Measurements from ENCODE around the gene ASB18. TPM values are rescaled to one million over a fixed set of nuclear protein-coding genes. Genes with fewer than 3 reads are reported as not detected.

Gene ASB18
- total RNA-seq, 2 experiments from 2014 or later = not detected

DNA sequence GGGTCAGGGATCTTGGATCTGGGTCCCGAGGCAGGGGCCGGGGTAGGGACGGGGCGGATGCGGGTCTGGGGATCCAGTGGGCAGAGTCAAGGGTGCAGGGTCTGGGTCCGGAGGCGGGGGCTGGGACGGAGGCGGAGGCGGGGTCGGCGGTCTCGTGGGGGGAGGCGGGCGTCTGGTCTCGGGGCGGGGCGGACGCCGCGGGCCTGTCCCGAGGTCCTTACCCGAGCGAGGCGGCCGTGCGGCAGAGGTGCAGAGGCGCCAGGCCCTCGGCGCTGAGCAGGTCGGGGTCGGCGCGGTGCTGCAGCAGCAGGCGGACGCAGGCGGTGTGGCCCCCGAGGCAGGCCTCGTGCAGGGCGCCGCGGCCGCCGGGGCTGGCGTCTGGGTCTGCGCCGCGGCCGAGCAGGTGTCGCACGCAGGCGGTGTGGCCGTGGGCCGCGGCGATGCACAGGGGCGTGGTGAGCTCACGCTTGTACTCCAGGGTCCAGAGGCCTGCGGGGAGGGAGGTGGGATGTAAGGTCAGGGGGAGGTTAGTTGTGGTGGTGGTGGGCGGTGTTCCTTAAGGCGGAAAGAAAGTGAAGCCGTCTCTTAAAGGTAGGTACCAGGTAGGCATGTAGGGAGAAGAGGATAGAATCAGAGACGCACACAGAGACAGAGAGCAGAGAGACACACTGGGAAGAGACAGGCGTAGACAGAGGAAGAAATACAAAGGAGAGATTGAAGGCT lies 26.6 kb downstream of the ASB18 start:
- no peak for ATAC-seq
- POLR2A ChIA-PET = no interaction called here
- intact Hi-C loops (cut with DNase I, micrococcal nuclease) = no loop called here
- Mint-ChIP-seq H3K4me3 (no peak overlapping the region), H3K9me3 (ENCODE audit: low read depth) (peaks cover 2% of the 10 kb centered on the region), H3K27me3 (peaks cover 43% of the 10 kb centered on the region), H3K27ac (no peak overlapping the region), H3K36me3 (ENCODE audit: low read depth) (no peaks in the 10 kb centered on the region), H3K4me1 (peaks cover 2% of the 10 kb centered on the region)
- DNase-seq = no peak
- CTCF ChIA-PET = interaction anchor here (0.7 kb wide), 1 partner anchor 62 kb away, joined by 3 read pairs; no protein-coding TSS in a partner anchor

DNA sequence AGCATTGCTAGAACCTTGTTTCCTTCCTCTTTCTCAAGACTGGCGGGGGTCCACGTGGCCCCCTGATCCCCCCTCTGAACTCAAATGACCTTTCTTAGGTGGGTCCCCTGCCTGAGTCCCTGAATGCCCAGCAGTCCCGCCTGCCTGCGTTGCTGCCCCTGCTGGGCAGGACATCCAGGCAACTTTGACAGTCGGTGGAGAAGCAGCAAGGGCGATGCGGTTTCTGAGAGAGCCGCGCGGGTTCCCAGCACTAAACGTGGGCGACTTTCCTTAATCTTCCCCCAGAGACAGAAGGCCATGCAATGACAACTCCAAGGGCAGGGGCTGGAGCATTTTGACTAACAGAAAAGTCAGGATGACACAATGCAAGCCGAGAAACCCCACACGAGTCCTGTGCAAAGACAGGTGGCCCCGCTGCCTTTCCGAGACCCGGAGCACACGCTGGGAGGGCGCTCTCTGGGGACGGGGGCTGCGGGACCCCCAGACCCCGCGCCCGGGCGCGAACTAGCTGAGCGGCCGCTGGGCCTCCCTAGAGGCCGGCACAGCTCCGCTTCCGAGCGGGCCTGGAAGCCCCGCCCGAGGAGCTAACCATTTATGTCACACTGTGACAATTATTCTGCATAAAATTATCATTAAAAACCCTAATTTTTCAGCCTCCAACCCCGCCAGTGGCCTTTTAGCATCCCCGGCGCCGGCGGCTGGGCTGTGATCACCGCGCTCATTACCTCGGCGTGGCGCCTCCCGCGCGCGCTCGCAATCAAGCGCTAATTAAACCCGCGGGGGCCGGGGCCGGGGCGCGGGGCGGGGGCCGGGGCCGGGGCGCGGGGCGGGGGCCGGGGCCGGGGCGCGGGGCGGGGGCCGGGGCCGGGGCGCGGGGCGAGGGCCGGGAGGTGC lies 27.4 kb downstream of the ASB18 start:
- H3K9me3 Mint-ChIP-seq (ENCODE audit: low read depth) = peaks cover 4% of the 10 kb centered on the region
- H3K36me3 Mint-ChIP-seq (ENCODE audit: low read depth) = no peaks in the 10 kb centered on the region

GRCh38 chr2:236229186-236229585 lies 35.0 kb downstream of the ASB18 start:
- Mint-ChIP-seq H3K27me3 (peaks cover 22% of the 10 kb centered on the region), H3K4me3 (no peak overlapping the region), H3K4me1 (no peaks in the 10 kb centered on the region), H3K36me3 (ENCODE audit: low read depth) (no peaks in the 10 kb centered on the region), H3K27ac (no peak overlapping the region), H3K9me3 (ENCODE audit: low read depth) (peaks cover 25% of the 10 kb centered on the region)
- intact Hi-C loops (cut with DNase I, micrococcal nuclease) = no loop called here
- DNase-seq (no peak), ATAC-seq (no peak)
- ChIA-PET CTCF (interaction anchor here (0.6 kb wide), 1 partner anchor 591 kb away, joined by 3 read pairs; no protein-coding TSS in a partner anchor), POLR2A (no interaction called here)

More for the DNA sequence above, 27.4 kb downstream of the ASB18 start:
- ChIA-PET CTCF (no interaction called here), POLR2A (no interaction called here)
- no peak for ATAC-seq
- no peak overlapping the region for H3K4me3 Mint-ChIP-seq
- H3K4me1 Mint-ChIP-seq = peaks cover 2% of the 10 kb centered on the region
- H3K27me3 Mint-ChIP-seq = peaks cover 45% of the 10 kb centered on the region
- intact Hi-C loops (cut with DNase I, micrococcal nuclease) = no loop called here
- DNase-seq = no peak
- no peak overlapping the region for H3K27ac Mint-ChIP-seq

DNA sequence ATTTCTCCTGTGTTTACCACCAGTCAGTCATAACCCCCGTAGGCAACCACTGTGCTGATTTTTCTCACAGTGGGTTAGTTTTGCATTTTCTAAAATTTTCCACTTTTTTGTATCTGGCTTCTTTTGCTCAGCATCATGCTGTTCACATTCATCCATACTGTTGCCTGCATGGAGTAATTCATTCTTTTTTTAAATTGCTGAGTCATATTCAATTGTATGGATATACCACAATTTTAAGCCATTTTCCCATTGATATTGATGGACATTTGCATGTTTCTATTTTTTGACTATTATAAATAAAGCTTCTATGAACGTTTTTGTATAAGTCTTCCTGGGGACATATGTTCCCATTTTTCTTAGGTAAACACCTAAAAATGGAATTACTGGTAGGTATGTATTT lies 40.5 kb downstream of the ASB18 start:
- Mint-ChIP-seq H3K27ac (no peak overlapping the region), H3K27me3 (peaks cover 9% of the 10 kb centered on the region), H3K36me3 (ENCODE audit: low read depth) (no peaks in the 10 kb centered on the region), H3K4me1 (no peaks in the 10 kb centered on the region), H3K4me3 (no peak overlapping the region), H3K9me3 (ENCODE audit: low read depth) (peaks cover 12% of the 10 kb centered on the region)
- ChIA-PET CTCF (interaction anchor here (0.6 kb wide), 1 partner anchor 45 kb away, joined by 3 read pairs; no protein-coding TSS in a partner anchor), POLR2A (no interaction called here)
- intact Hi-C loops (cut with DNase I, micrococcal nuclease) = no loop called here
- no peak for DNase-seq
- no peak for ATAC-seq

- no peak overlapping the region for H3K4me3 Mint-ChIP-seq
- POLR2A ChIA-PET = no interaction called here
- DNase-seq = no peak
- no peaks in the 10 kb centered on the region for H3K4me1 Mint-ChIP-seq
- CTCF ChIA-PET = interaction anchor here (0.6 to 0.8 kb wide), 3 partner anchors 40 to 60 kb away, joined by 3 to 4 read pairs (median 3); no protein-coding TSS in a partner anchor
- ATAC-seq = no peak
- H3K9me3 Mint-ChIP-seq (ENCODE audit: low read depth) = peaks cover 6% of the 10 kb centered on the region
- intact Hi-C loops (cut with DNase I, micrococcal nuclease) = no loop called here
- no peaks in the 10 kb centered on the region for H3K36me3 Mint-ChIP-seq (ENCODE audit: low read depth)
- peaks cover 7% of the 10 kb centered on the region for H3K27me3 Mint-ChIP-seq
- no peak overlapping the region for H3K27ac Mint-ChIP-seq
Observed at GRCh38 chr2:236221798-236222197, 42.4 kb downstream of the ASB18 start.

GRCh38 chr2:236219411-236219810 lies 44.8 kb downstream of the ASB18 start:
- DNase-seq (no peak), ATAC-seq (no peak)
- no peak overlapping the region for H3K4me3 Mint-ChIP-seq
- H3K27ac Mint-ChIP-seq = no peak overlapping the region
- no peaks in the 10 kb centered on the region for H3K4me1 Mint-ChIP-seq
- intact Hi-C loops (cut with DNase I, micrococcal nuclease) = no loop called here
- ChIA-PET CTCF (no interaction called here), POLR2A (no interaction called here)
- H3K27me3 Mint-ChIP-seq = peaks cover 15% of the 10 kb centered on the region
- H3K36me3 Mint-ChIP-seq (ENCODE audit: low read depth) = no peaks in the 10 kb centered on the region
- H3K9me3 Mint-ChIP-seq (ENCODE audit: low read depth) = peaks cover 4% of the 10 kb centered on the region

GRCh38 chr2:236217926-236218325 lies 46.3 kb downstream of the ASB18 start:
- no peaks in the 10 kb centered on the region for H3K4me1 Mint-ChIP-seq
- intact Hi-C loops (cut with DNase I, micrococcal nuclease) = no loop called here
- H3K36me3 Mint-ChIP-seq (ENCODE audit: low read depth) = no peaks in the 10 kb centered on the region

GRCh38 chr2:236216711-236217110 lies 47.5 kb downstream of the ASB18 start:
- Mint-ChIP-seq H3K36me3 (ENCODE audit: low read depth) (no peaks in the 10 kb centered on the region), H3K27me3 (peaks cover 21% of the 10 kb centered on the region), H3K4me1 (no peaks in the 10 kb centered on the region), H3K4me3 (no peak overlapping the region), H3K9me3 (ENCODE audit: low read depth) (no peaks in the 10 kb centered on the region), H3K27ac (no peak overlapping the region)
- no peak for DNase-seq
- ATAC-seq = no peak
- ChIA-PET CTCF (no interaction called here), POLR2A (no interaction called here)
- intact Hi-C loops (cut with DNase I, micrococcal nuclease) = no loop called here

More at GRCh38 chr2:236217926-236218325, 46.3 kb downstream of the ASB18 start:
- peaks cover 21% of the 10 kb centered on the region for H3K27me3 Mint-ChIP-seq
- no peak overlapping the region for H3K27ac Mint-ChIP-seq
- no peaks in the 10 kb centered on the region for H3K9me3 Mint-ChIP-seq (ENCODE audit: low read depth)
- POLR2A ChIA-PET = no interaction called here
- no peak overlapping the region for H3K4me3 Mint-ChIP-seq
- no peak for ATAC-seq
- DNase-seq = no peak
- CTCF ChIA-PET = interaction anchor here (0.7 kb wide), 1 partner anchor 74 kb away, joined by 3 read pairs; no protein-coding TSS in a partner anchor

DNA sequence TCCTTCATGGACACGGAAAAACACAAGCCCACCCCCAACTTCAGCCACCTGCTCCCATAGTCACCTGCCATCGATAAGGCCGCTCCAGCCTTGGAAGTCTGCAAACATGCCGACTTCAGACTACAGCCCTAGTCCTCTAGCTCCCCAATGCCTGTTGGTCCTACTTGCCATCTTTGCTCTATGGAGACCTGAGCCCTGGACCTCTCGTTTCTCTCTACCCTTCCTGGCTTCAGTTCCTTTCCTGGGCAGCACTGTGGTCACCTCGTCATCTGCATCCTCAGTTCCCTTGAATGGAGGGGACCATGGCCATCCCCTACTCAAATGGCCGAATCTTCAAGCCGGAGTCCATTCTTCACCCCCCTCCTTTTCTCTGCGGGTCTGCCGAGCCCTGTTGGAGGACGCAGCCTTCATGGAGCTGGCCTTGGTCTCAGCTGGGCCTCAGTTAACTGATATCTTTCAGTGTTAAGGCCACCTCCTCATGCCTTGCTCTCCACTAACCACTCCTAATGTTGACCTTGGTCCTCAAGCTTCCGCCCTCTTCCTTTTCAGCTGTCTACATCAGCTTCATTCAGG lies 48.4 kb downstream of the ASB18 start:
- H3K36me3 Mint-ChIP-seq (ENCODE audit: low read depth) = no peaks in the 10 kb centered on the region
- ATAC-seq = no peak
- POLR2A ChIA-PET = interaction anchor here (0.6 kb wide), 1 partner anchor 27 kb away, joined by 7 read pairs; no protein-coding TSS in a partner anchor

DNA sequence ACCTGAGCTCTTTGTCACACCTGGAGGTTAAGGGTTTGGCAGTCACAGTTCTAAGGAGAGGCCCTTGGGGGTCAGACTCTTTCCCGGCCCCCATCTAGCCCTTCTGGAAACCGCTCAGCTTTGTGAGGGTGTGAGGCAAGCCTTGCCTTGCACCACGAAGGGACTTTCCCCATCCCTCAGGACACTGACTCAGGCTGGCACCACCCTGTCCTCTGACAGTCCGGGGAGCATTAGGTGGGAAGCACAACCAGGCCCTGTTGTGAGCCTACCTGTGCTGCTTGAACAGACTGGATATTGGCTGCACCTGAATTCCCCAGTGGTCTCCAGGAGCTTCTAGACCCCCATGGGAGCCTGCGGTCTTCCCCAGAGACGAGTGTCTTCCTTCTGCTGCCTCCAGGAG lies 49.0 kb downstream of the ASB18 start:
- Mint-ChIP-seq H3K4me3 (no peak overlapping the region), H3K9me3 (ENCODE audit: low read depth) (no peaks in the 10 kb centered on the region), H3K36me3 (ENCODE audit: low read depth) (no peaks in the 10 kb centered on the region), H3K4me1 (no peaks in the 10 kb centered on the region), H3K27ac (no peak overlapping the region), H3K27me3 (peaks cover 27% of the 10 kb centered on the region)
- ChIA-PET CTCF (interaction anchor here (0.7 kb wide), 1 partner anchor 412 kb away, joined by 4 read pairs; no protein-coding TSS in a partner anchor), POLR2A (no interaction called here)
- DNase-seq (no peak), ATAC-seq (no peak)
- intact Hi-C loops (cut with DNase I, micrococcal nuclease) = no loop called here

More for the DNA sequence above, 48.4 kb downstream of the ASB18 start:
- intact Hi-C loops (cut with DNase I, micrococcal nuclease) = no loop called here
- DNase-seq = no peak
- CTCF ChIA-PET = no interaction called here
- no peaks in the 10 kb centered on the region for H3K9me3 Mint-ChIP-seq (ENCODE audit: low read depth)
- H3K27ac Mint-ChIP-seq = no peak overlapping the region
- no peak overlapping the region for H3K4me3 Mint-ChIP-seq
- peaks cover 24% of the 10 kb centered on the region for H3K27me3 Mint-ChIP-seq
- no peaks in the 10 kb centered on the region for H3K4me1 Mint-ChIP-seq

GRCh38 chr2:236214376-236214995 lies 49.7 kb downstream of the ASB18 start:
- no peak for DNase-seq
- Mint-ChIP-seq H3K4me3 (no peak overlapping the region), H3K27ac (no peak overlapping the region), H3K4me1 (no peaks in the 10 kb centered on the region), H3K36me3 (ENCODE audit: low read depth) (no peaks in the 10 kb centered on the region), H3K27me3 (peaks cover 27% of the 10 kb centered on the region), H3K9me3 (ENCODE audit: low read depth) (no peaks in the 10 kb centered on the region)
- no peak for ATAC-seq
- intact Hi-C loops (cut with DNase I, micrococcal nuclease) = no loop called here
- POLR2A ChIA-PET = no interaction called here
- CTCF ChIA-PET = interaction anchor here (0.7 kb wide), 1 partner anchor 413 kb away, joined by 4 read pairs; no protein-coding TSS in a partner anchor
